HepG2 (cell line): ENCODE results near the gene OPN3. TPM values are rescaled to one million over a fixed set of nuclear protein-coding genes. Genes with fewer than 3 reads are reported as not detected.

ENCODE experiments used
- CREM ChIP-seq, 2 experiments: sonication (generic) in 1 of 2; formaldehyde crosslinking in 1 of 2; IDR thresholded peaks; 2 replicates each; pipeline versions ENCODE4 v1.4.0 to v1.6.1; 2016 to 2020; ENCODE audit warnings: antibody characterized with exemption in 1 of 2, mild to moderate bottlenecking in 1 of 2, missing genetic modification reagents in 1 of 2
- EEA1 ChIP-seq: sonication (generic); formaldehyde crosslinking; IDR thresholded peaks from 2 replicates; pipeline ENCODE4 v1.5.1; 2020; ENCODE audit warnings: mild to moderate bottlenecking, missing genetic modification reagents, borderline replicate concordance
- FOXA3 ChIP-seq: IDR thresholded peaks from 2 replicates; pipeline ENCODE4 v1.6.1; 2016; ENCODE audit warnings: missing genetic modification reagents, missing compliant biosample characterization
- KLF13 ChIP-seq: sonication (generic); formaldehyde crosslinking; IDR thresholded peaks from 2 replicates; pipeline ENCODE4 v1.4.0; 2020; ENCODE audit warnings: mild to moderate bottlenecking, missing genetic modification reagents
- MIER2 ChIP-seq: IDR thresholded peaks from 2 replicates; pipeline ENCODE4 v1.6.1; 2016; ENCODE audit warnings: missing biosample characterization, missing genetic modification reagents
- MXI1 ChIP-seq: IDR thresholded peaks from 3 replicates; pipeline ENCODE4 v1.6.1; 2012; ENCODE audit warnings: low read depth, low read length, inconsistent platforms, borderline replicate concordance
- NFE2L1 ChIP-seq: sonication (generic); formaldehyde crosslinking; IDR thresholded peaks from 2 replicates; pipeline ENCODE4 v1.4.0; 2020; ENCODE audit warnings: missing genetic modification reagents, mild to moderate bottlenecking, borderline replicate concordance
- NFKB2 ChIP-seq: sonication (generic); formaldehyde crosslinking; IDR thresholded peaks from 2 replicates; pipeline ENCODE4 v1.4.0; 2020; ENCODE audit warnings: missing genetic modification reagents, borderline replicate concordance
- NR2F6 ChIP-seq, 2 experiments: IDR thresholded peaks; 2 replicates each; pipeline ENCODE4 v1.6.1; 2016; ENCODE audit warnings: antibody characterized with exemption in 1 of 2, mild to moderate bottlenecking in 1 of 2
- SETDB1 ChIP-seq: sonication (generic); formaldehyde crosslinking; IDR thresholded peaks from 2 replicates; pipeline ENCODE4 v1.5.1; 2020; ENCODE audit warnings: missing genetic modification reagents, mild to moderate bottlenecking, borderline replicate concordance
- SKIL ChIP-seq: sonication (generic); formaldehyde crosslinking; IDR thresholded peaks from 2 replicates; pipeline ENCODE4 v1.8.0; 2022; ENCODE audit warnings: missing genetic modification reagents, mild to moderate bottlenecking, moderate library complexity, borderline replicate concordance
- SOX5 ChIP-seq: IDR thresholded peaks from 2 replicates; pipeline ENCODE4 v1.6.1; 2016; ENCODE audit warnings: borderline replicate concordance
- SOX6 ChIP-seq, 2 experiments: fragments of 450-650 bp in 1 of 2; sonication (generic) in 1 of 2; formaldehyde crosslinking in 1 of 2; IDR thresholded peaks; 2 replicates each; pipeline versions ENCODE4 v1.4.0 to v1.6.1; 2017 to 2020; ENCODE audit warnings: antibody characterized with exemption in 1 of 2, mild to moderate bottlenecking in 1 of 2, missing genetic modification reagents in 1 of 2
- SUZ12 ChIP-seq: fragments of 150-350 bp; IDR thresholded peaks from 2 replicates; pipeline ENCODE4 v1.6.1; 2014; ENCODE audit warnings: low read depth, low read length
- ZNF503 ChIP-seq: sonication (generic); formaldehyde crosslinking; IDR thresholded peaks from 2 replicates; pipeline ENCODE4 v1.4.0; 2020; ENCODE audit warnings: missing genetic modification reagents
- ZNF562 ChIP-seq: sonication (generic); formaldehyde crosslinking; IDR thresholded peaks from 2 replicates; pipeline ENCODE4 v1.8.0; 2022; ENCODE audit warnings: missing genetic modification reagents, borderline replicate concordance
- ZSCAN25 ChIP-seq: sonication (generic); formaldehyde crosslinking; IDR thresholded peaks from 2 replicates; pipeline ENCODE4 v1.8.0; 2022; ENCODE audit warnings: mild to moderate bottlenecking, missing genetic modification reagents
- polyA plus RNA-seq, 8 experiments: library from polyadenylated mRNA; depleted of rRNA in 3 of 8; stranded (reverse) in 7 of 8; unstranded in 1 of 8; fragments of >200 nt; fragmentation: Illumina TruSeq in 4 of 8; extraction: Trizol in 4 of 8; gene quantifications; 2 replicates each; pipeline versions ENCODE4 v1.2.1 to v1.2.3, GENCODE V29; 2011 to 2016; ENCODE audit warnings: low read depth in 4 of 8, missing spikeins in 1 of 8, mixed read lengths in 1 of 8; ENCODE audit not compliant: insufficient read depth in 1 of 8
- total RNA-seq, 5 experiments: library from RNA; depleted of rRNA; stranded (reverse); fragments of >200 nt; fragmentation: Illumina TruSeq; extraction: Trizol; gene quantifications; 2 replicates each; pipeline ENCODE4 v1.2.3, GENCODE V29; 2016; ENCODE audit warnings: low read depth in 1 of 5
- TF ChIP-seq, protein P1 (sequence below), 2 experiments: sonication (generic) in 1 of 2; formaldehyde crosslinking in 1 of 2; IDR thresholded peaks; 2 replicates each; pipeline versions ENCODE4 v1.4.0 to v1.6.1; 2016 to 2020; ENCODE audit warnings: borderline replicate concordance in 1 of 2, low read depth in 1 of 2, mild to moderate bottlenecking in 1 of 2, missing genetic modification reagents in 1 of 2
- TF ChIP-seq, protein P2 (sequence below): sonication (generic); formaldehyde crosslinking; IDR thresholded peaks from 2 replicates; pipeline ENCODE4 v1.5.1; 2020; ENCODE audit warnings: mild to moderate bottlenecking, moderate library complexity, missing genetic modification reagents

The OPN3 gene
- total and polyA plus RNA-seq, 2 of the 13 experiments (the other 11 are each of a cell fraction or from before 2014, with no cell fraction given): 17.4 to 23.0 TPM

GRCh38 chr1:241672301-241672700, 32.1 kb upstream of the OPN3 start (continued):
- TF ChIP-seq ZNF503 (CRISPR knock-in tag): no peak
- no peak for TF ChIP-seq SOX6 (IDR thresholded peaks at IDR 0.05)
- TF ChIP-seq SOX6 (CRISPR knock-in tag; IDR thresholded peaks at IDR 0.05): peak; percentile 91
- 0 out of 2 replicates have a peak, but pooled peaks have one; percentile 74 for TF ChIP-seq SETDB1 (CRISPR knock-in tag)
- no peak for TF ChIP-seq MIER2
- no peak for TF ChIP-seq NFE2L1
- peak; percentile 25; the same call in 1 of the 2 replicates for TF ChIP-seq CREM (IDR thresholded peaks at IDR 0.05)
- TF ChIP-seq CREM (CRISPR knock-in tag; IDR thresholded peaks at IDR 0.05): no peak
- TF ChIP-seq, protein P1, sequence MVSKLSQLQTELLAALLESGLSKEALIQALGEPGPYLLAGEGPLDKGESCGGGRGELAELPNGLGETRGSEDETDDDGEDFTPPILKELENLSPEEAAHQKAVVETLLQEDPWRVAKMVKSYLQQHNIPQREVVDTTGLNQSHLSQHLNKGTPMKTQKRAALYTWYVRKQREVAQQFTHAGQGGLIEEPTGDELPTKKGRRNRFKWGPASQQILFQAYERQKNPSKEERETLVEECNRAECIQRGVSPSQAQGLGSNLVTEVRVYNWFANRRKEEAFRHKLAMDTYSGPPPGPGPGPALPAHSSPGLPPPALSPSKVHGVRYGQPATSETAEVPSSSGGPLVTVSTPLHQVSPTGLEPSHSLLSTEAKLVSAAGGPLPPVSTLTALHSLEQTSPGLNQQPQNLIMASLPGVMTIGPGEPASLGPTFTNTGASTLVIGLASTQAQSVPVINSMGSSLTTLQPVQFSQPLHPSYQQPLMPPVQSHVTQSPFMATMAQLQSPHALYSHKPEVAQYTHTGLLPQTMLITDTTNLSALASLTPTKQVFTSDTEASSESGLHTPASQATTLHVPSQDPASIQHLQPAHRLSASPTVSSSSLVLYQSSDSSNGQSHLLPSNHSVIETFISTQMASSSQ (IDR thresholded peaks at IDR 0.05; ENCODE audit: low read depth): peak; percentile 79
- TF ChIP-seq, protein P1 (CRISPR knock-in tag; IDR thresholded peaks at IDR 0.05; ENCODE audit: borderline replicate concordance): peak; percentile 73; the same call in 1 of the 2 replicates
- TF ChIP-seq FOXA3 (CRISPR knock-in tag): peak; percentile 69
- TF ChIP-seq, protein P2, sequence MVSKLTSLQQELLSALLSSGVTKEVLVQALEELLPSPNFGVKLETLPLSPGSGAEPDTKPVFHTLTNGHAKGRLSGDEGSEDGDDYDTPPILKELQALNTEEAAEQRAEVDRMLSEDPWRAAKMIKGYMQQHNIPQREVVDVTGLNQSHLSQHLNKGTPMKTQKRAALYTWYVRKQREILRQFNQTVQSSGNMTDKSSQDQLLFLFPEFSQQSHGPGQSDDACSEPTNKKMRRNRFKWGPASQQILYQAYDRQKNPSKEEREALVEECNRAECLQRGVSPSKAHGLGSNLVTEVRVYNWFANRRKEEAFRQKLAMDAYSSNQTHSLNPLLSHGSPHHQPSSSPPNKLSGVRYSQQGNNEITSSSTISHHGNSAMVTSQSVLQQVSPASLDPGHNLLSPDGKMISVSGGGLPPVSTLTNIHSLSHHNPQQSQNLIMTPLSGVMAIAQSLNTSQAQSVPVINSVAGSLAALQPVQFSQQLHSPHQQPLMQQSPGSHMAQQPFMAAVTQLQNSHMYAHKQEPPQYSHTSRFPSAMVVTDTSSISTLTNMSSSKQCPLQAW (CRISPR knock-in tag): 0 out of 2 replicates have a peak, but pooled peaks have one; percentile 30
- TF ChIP-seq NFKB2 (CRISPR knock-in tag): no peak
- no peak for TF ChIP-seq KLF13 (CRISPR knock-in tag)
- TF ChIP-seq SKIL: peak; percentile 62; the same call in 1 of the 2 replicates
- TF ChIP-seq NR2F6 (IDR thresholded peaks at IDR 0.05): 0 out of 2 replicates have a peak, but pooled peaks have one; percentile 21
- TF ChIP-seq NR2F6 (CRISPR knock-in tag; IDR thresholded peaks at IDR 0.05): no peak
- no peak for TF ChIP-seq ZNF562 (CRISPR knock-in tag)
- peak; percentile 59; the same call in 1 of the 2 replicates for TF ChIP-seq ZSCAN25 (CRISPR knock-in tag)
- TF ChIP-seq MXI1: no peak
- no peak for TF ChIP-seq SUZ12
- peak; percentile 77 for TF ChIP-seq SOX5
- no peak for TF ChIP-seq EEA1 (CRISPR knock-in tag)
